Neural cell (in vitro differentiated cells): ENCODE data around the gene DSTN.

Experiments used
- CTCF ChIP-seq: fragments of 450-650 bp; IDR thresholded peaks from 2 replicates; pipeline ENCODE4 v1.5.1; 2014; ENCODE audit warnings: antibody characterized with exemption, mild to moderate bottlenecking, moderate library complexity; ENCODE audit not compliant: poor library complexity, severe bottlenecking
- POLR2AphosphoS5 ChIP-seq: IDR thresholded peaks from 2 replicates; pipeline ENCODE4 v1.6.1; 2012
- REST ChIP-seq: IDR thresholded peaks from 2 replicates; pipeline ENCODE4 v1.6.1; 2012; ENCODE audit warnings: borderline replicate concordance

- TF ChIP-seq CTCF (no peak), POLR2AphosphoS5 (no peak), REST (no peak)
These were observed 3.6 kb downstream of the DSTN start for GRCh38 chr20:17573463-17573862.
